HL-60 (cell line): ENCODE results near the gene ARNT2.

Experiments
- DNase-seq, 2 experiments: peaks; one replicate each; pipeline ENCODE4 v3.0.0-alpha.2; 2010 to 2020; ENCODE audit warnings: low read depth in 1 of 2, low spot score in 1 of 2
- H3K27ac ChIP-seq: fragments of 250-450 bp; sonication (Bioruptor Pico); replicated peaks from 2 replicates; pipeline ENCODE4 v1.5.1; 2020; ENCODE audit warnings: mild to moderate bottlenecking, moderate library complexity
- H3K27me3 ChIP-seq: fragments of 250-450 bp; sonication (Bioruptor Pico); 2 replicates; pipeline ENCODE4 v1.5.1; 2021; ENCODE audit warnings: mild to moderate bottlenecking, moderate library complexity; ENCODE audit not compliant: insufficient read depth, poor library complexity, severe bottlenecking
- H3K4me3 ChIP-seq: replicated peaks from 2 replicates; pipeline ENCODE4 v1.5.1; 2011; ENCODE audit warnings: mild to moderate bottlenecking, control low read depth, low read length; ENCODE audit not compliant: insufficient read depth
- CTCF ChIP-seq: IDR thresholded peaks from one replicate; pipeline ENCODE4 v1.5.1; 2011; ENCODE audit warnings: low read length, control low read depth, inconsistent platforms; ENCODE audit not compliant: insufficient read depth
- GABPA ChIP-seq: IDR thresholded peaks from 2 replicates; pipeline ENCODE4 v1.6.1; 2012; ENCODE audit warnings: low read depth
- POLR2AphosphoS5 ChIP-seq: IDR thresholded peaks from 2 replicates; pipeline ENCODE4 v1.6.1; 2012; ENCODE audit warnings: low read depth
- REST ChIP-seq: IDR thresholded peaks from 2 replicates; pipeline ENCODE4 v1.6.1; 2012; ENCODE audit warnings: low read depth; ENCODE audit not compliant: insufficient replicate concordance
- SPI1 ChIP-seq: IDR thresholded peaks from 2 replicates; pipeline ENCODE4 v1.6.1; 2012; ENCODE audit warnings: low read depth, mild to moderate bottlenecking, borderline replicate concordance

Gene ARNT2

DNA sequence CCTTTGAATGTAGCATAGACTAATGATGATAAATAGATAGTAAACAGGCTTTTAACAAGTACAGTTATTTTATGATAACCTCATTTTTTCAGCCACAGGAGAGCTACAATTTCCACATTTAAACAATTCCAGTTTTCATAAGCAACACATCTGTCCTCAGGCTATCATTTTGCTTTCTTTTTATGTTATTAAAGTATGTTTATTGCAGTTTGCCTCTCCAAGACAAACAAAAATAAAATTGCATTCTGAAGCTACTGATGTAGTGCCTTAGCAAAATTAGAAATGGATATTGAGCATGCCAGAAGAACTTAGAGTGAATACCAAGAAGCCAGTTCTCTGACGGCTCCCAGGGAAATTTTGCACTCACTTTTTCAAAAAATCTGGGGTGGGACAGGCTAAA, 150.4 kb downstream of the ARNT2 start:
- Histone ChIP-seq H3K4me3 (no peak overlapping the region), H3K27ac (no peak overlapping the region), H3K27me3 (peaks cover 9% of the 10 kb centered on the region)
- TF ChIP-seq SPI1 (no peak), POLR2AphosphoS5 (no peak), CTCF (no peak)
- DNase-seq, result no peak

DNA sequence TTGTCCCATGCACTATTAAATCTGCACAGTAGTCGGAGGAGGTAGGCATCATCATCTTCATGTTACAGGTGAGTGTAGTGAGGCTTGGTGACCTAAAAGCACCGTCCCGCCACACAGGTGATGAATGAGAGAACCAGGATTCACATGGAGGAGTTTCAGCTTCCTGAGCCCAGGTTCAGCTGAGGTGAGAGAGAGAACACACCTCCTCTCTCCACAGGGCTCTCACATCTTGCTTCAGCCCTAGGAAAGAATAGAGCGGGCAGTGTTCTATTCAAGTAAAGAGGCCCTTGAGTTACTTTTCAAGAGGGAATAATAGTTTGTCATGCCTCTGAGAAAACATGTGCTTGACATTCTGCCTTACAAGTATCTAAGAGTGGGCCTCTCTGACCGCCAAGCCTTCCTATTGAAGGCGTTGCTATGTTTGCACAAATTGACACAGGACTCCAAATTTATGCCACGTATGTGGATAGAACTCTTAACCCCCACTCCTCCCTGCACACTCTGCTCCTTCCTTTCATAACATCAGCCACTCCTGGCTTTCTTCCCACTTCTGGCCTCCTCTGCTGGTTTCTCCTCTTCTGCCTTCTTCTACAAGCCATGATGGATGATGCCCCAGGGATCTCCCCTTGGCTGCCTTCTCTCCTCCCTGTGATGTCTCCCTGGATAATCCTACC, 152.6 kb downstream of the ARNT2 start:
- TF ChIP-seq CTCF, result no peak
- TF ChIP-seq POLR2AphosphoS5, result no peak
- no peak for TF ChIP-seq SPI1
- TF ChIP-seq REST, result no peak
- TF ChIP-seq GABPA, result no peak
- H3K27me3 ChIP-seq, result peaks cover 5% of the 10 kb centered on the region
- H3K4me3 ChIP-seq, result no peak overlapping the region
- no peak overlapping the region for H3K27ac ChIP-seq
- DNase-seq, result no peak

- Histone ChIP-seq H3K27me3 (peaks cover 2% of the 10 kb centered on the region), H3K4me3 (no peak overlapping the region), H3K27ac (no peak overlapping the region)
- DNase-seq, result no peak
- TF ChIP-seq GABPA, result no peak
- no peak for TF ChIP-seq SPI1
- no peak for TF ChIP-seq REST
- TF ChIP-seq POLR2AphosphoS5, result no peak
- no peak for TF ChIP-seq CTCF
Measured at GRCh38 chr15:80557441-80558234, 153.5 kb downstream of the ARNT2 start.
